ENCODE data around the gene ALCAM. TPM values are rescaled to one million over a fixed set of nuclear protein-coding genes. Genes with fewer than 3 reads are reported as not detected.

ALCAM gene
- total and polyA plus RNA-seq, 2 donors (not counting 3 experiments of a cell fraction or from before 2014, with no cell fraction given): 46.3 to 118 TPM

- H3K36me3 ChIP-seq (ENCODE audit: control insufficient read depth in 2 of 2, extremely low read depth in 1 of 2, insufficient read depth in 2 of 2, low read length in 2 of 2): no peaks in the 10 kb centered on the region
- no peak for DNase-seq (ENCODE audit: low read depth, low spot score)
- FAIRE-seq: no peak
- H3K9me1 ChIP-seq (replicated peaks; ENCODE audit: control insufficient read depth, extremely low read depth, insufficient read depth, low read length): no peaks in the 10 kb centered on the region
- dilution Hi-C loops (cut with MboI; ENCODE audit: extremely low pct_ligation_motif_present, low sequenced_read_pairs) (no loop called here), intact Hi-C loops (cut with micrococcal nuclease) (no loop called here)
- no peaks in the 10 kb centered on the region for H3K27me3 ChIP-seq (ENCODE audit: control insufficient read depth in 2 of 2, insufficient read depth in 2 of 2, low read length in 2 of 2)
- CTCF ChIA-PET: interaction anchor here (0.6 kb wide), 1 partner anchor 23 kb away, joined by 3 read pairs; no protein-coding TSS in a partner anchor
- H3K79me2 ChIP-seq (ENCODE audit: control insufficient read depth, insufficient read depth, low read length): peaks cover 20% of the 10 kb centered on the region
- no peak overlapping the region for H2AFZ ChIP-seq (ENCODE audit: low read depth, low read length)
- no TSS peak for BruUV-seq (replicated peaks)
- no peak overlapping the region for H3K4me3 ChIP-seq (replicated peaks in 1 of 3; ENCODE audit: insufficient read depth in 1 of 3, low read depth in 1 of 3, low read length in 3 of 3)
- peaks cover 8% of the 10 kb centered on the region for H3K4me1 ChIP-seq (ENCODE audit: control insufficient read depth, extremely low read depth, insufficient read depth, low read length)
- no peak overlapping the region for H3K4me2 ChIP-seq (ENCODE audit: insufficient read depth, low read length)
- TF ChIP-seq MYC (IDR thresholded peaks at IDR 0.05; ENCODE audit: low read depth, low read length) (no peak), JUN (IDR thresholded peaks at IDR 0.05; ENCODE audit: borderline replicate concordance, insufficient read depth, insufficient read length, low read depth) (no peak), EZH2 (IDR thresholded peaks at IDR 0.05; ENCODE audit: borderline replicate concordance, low read depth, low read length, severe bottlenecking) (no peak), POLR2AphosphoS5 (IDR thresholded peaks at IDR 0.05; ENCODE audit: insufficient read depth, low read depth, low read length) (no peak), CTCF (IDR thresholded peaks at IDR 0.05; ENCODE audit: extremely low read depth in 1 of 2, insufficient read depth in 1 of 2, low read depth in 1 of 2, low read length in 2 of 2) (no peak), FOS (IDR thresholded peaks at IDR 0.05; ENCODE audit: borderline replicate concordance, insufficient read depth, low read length) (no peak), GATA2 (IDR thresholded peaks at IDR 0.05; ENCODE audit: insufficient read depth, insufficient read length, low read depth, low read length) (no peak), POLR2A (IDR thresholded peaks at IDR 0.05; ENCODE audit: low read depth, low read length) (no peak)
- TF ChIP-seq, protein P1, sequence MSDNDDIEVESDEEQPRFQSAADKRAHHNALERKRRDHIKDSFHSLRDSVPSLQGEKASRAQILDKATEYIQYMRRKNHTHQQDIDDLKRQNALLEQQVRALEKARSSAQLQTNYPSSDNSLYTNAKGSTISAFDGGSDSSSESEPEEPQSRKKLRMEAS (IDR thresholded peaks at IDR 0.05; ENCODE audit: insufficient read depth, insufficient read length): no peak
- POLR2A ChIA-PET: no interaction called here
- H3K9me3 ChIP-seq (replicated peaks; ENCODE audit: control insufficient read depth, insufficient read depth, low read length): no peaks in the 10 kb centered on the region
- H3K27ac ChIP-seq (ENCODE audit: insufficient read depth, low read depth, low read length): no peak overlapping the region
- H3K9ac ChIP-seq (replicated peaks; ENCODE audit: extremely low read depth, insufficient read depth, low read length): no peak overlapping the region
- H4K20me1 ChIP-seq (replicated peaks; ENCODE audit: control insufficient read depth, extremely low read depth, insufficient read depth, low read length): peaks cover 3% of the 10 kb centered on the region
Measured at GRCh38 chr3:105458518-105459215, 92.0 kb downstream of the ALCAM start.
